HCT116 (cell line): ENCODE measurements around the gene IPP.

ENCODE experiments used
- CEBPB ChIP-seq: IDR thresholded peaks from 2 replicates; pipeline ENCODE4 v1.6.1; 2012; ENCODE audit warnings: low read depth
- ELF1 ChIP-seq: IDR thresholded peaks from 2 replicates; pipeline ENCODE4 v1.6.1; 2012; ENCODE audit warnings: low read depth, borderline replicate concordance
- EZH2phosphoT487 ChIP-seq: fragments of 200-600 bp; IDR thresholded peaks from 2 replicates; pipeline ENCODE4 v1.6.1; 2018; ENCODE audit warnings: antibody characterized with exemption, borderline replicate concordance
- JUND ChIP-seq: IDR thresholded peaks from 2 replicates; pipeline ENCODE4 v1.6.1; 2012
- POLR2A ChIP-seq: IDR thresholded peaks from 2 replicates; pipeline ENCODE4 v1.7.0; 2011; ENCODE audit warnings: borderline replicate concordance; ENCODE audit not compliant: insufficient read depth, insufficient read length; ENCODE audit errors: extremely low read depth
- POLR2AphosphoS5 ChIP-seq: IDR thresholded peaks from 2 replicates; pipeline ENCODE4 v1.6.1; 2011; ENCODE audit warnings: mild to moderate bottlenecking, low read depth, low read length, moderate library complexity
- RAD21 ChIP-seq: IDR thresholded peaks from 2 replicates; pipeline ENCODE4 v1.6.1; 2012; ENCODE audit warnings: low read depth, mild to moderate bottlenecking
- YY1 ChIP-seq: IDR thresholded peaks from 2 replicates; pipeline ENCODE4 v1.6.1; 2011; ENCODE audit warnings: low read length, low read depth, moderate library complexity, mild to moderate bottlenecking; ENCODE audit not compliant: insufficient replicate concordance; ENCODE audit errors: extremely low read depth
- TF ChIP-seq, protein P1 (sequence below), 3 experiments: fragments of 200-600 bp in 1 of 3; sonication (generic) in 1 of 3; IDR thresholded peaks in 2 of 3; conservative IDR thresholded peaks in 1 of 3; 2 replicates each; pipeline ENCODE4 v1.5.1; 2012 to 2017; ENCODE audit warnings: low read depth in 2 of 3, low read length in 2 of 3, antibody characterized with exemption in 1 of 3, borderline replicate concordance in 1 of 3, control low read depth in 1 of 3, mild to moderate bottlenecking in 1 of 3, mixed read lengths in 1 of 3, mixed run types in 1 of 3, moderate library complexity in 1 of 3; ENCODE audit not compliant: insufficient read depth in 1 of 3

DNA sequence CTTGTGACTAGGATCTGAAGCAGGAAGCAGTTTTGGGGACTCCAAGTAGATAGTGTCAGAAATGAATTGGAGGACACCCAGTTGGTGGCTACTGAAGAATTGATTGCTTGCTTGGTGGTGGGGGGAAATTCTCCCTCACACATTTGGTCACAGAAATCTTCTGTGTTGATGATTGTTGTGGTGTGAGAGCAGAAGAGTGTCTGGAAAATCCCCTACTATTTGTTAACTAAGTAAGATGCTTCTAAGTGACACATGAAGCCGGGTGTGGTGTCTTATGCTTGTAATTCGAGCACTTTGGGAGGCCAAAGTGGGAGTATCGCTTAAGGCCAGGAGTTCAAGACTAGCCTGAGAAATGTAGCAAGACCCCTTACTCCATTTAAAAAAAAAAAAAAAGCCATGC is 22.5 kb upstream of the IPP start:
- TF ChIP-seq, protein P1, sequence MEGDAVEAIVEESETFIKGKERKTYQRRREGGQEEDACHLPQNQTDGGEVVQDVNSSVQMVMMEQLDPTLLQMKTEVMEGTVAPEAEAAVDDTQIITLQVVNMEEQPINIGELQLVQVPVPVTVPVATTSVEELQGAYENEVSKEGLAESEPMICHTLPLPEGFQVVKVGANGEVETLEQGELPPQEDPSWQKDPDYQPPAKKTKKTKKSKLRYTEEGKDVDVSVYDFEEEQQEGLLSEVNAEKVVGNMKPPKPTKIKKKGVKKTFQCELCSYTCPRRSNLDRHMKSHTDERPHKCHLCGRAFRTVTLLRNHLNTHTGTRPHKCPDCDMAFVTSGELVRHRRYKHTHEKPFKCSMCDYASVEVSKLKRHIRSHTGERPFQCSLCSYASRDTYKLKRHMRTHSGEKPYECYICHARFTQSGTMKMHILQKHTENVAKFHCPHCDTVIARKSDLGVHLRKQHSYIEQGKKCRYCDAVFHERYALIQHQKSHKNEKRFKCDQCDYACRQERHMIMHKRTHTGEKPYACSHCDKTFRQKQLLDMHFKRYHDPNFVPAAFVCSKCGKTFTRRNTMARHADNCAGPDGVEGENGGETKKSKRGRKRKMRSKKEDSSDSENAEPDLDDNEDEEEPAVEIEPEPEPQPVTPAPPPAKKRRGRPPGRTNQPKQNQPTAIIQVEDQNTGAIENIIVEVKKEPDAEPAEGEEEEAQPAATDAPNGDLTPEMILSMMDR (IDR thresholded peaks at IDR 0.05 in 2 of 3, conservative IDR thresholded peaks at IDR 0.05 in 1 of 3; ENCODE audit: borderline replicate concordance in 1 of 3, insufficient read depth in 1 of 3, low read depth in 2 of 3, low read length in 2 of 3) = no peak
- TF ChIP-seq POLR2A (no peak), CEBPB (no peak), POLR2AphosphoS5 (no peak), RAD21 (no peak), ELF1 (no peak), EZH2phosphoT487 (no peak), JUND (no peak), YY1 (no peak)
